Smooth muscle cell (in vitro differentiated cells): ENCODE measurements around the gene PANK4. TPM values are rescaled to one million over a fixed set of nuclear protein-coding genes. Genes with fewer than 3 reads are reported as not detected.

Experiments
- DNase-seq: peaks from one replicate; lab custom pipeline; 2025; ENCODE audit not compliant: unreplicated experiment; lab: John Stamatoyannopoulos, UW
- H2AFZ ChIP-seq: fragments of 200-600 bp; sonication (generic); 2 replicates; pipeline ENCODE4 v1.6.0; 2016; ENCODE audit warnings: antibody characterized with exemption, low read depth, mild to moderate bottlenecking
- H3F3A ChIP-seq: fragments of 200-600 bp; sonication (generic); 2 replicates; pipeline ENCODE4 v1.6.0; 2017; ENCODE audit warnings: antibody characterized with exemption, low read depth
- H3K27ac ChIP-seq: fragments of 200-600 bp; sonication (generic); 2 replicates; pipeline ENCODE4 v1.5.1; 2016; ENCODE audit warnings: low read depth, mild to moderate bottlenecking
- H3K27me3 ChIP-seq: fragments of 200-600 bp; sonication (generic); 2 replicates; pipeline ENCODE4 v1.6.1; 2016; ENCODE audit warnings: low read depth, mild to moderate bottlenecking
- H3K36me3 ChIP-seq: fragments of 200-600 bp; sonication (generic); 2 replicates; pipeline ENCODE4 v1.5.1; 2016; ENCODE audit warnings: low read depth
- H3K4me1 ChIP-seq: fragments of 200-600 bp; sonication (generic); 2 replicates; pipeline ENCODE4 v1.5.1; 2016; ENCODE audit warnings: low read depth
- H3K4me2 ChIP-seq: fragments of 200-600 bp; sonication (generic); 2 replicates; pipeline ENCODE4 v1.6.0; 2016; ENCODE audit warnings: mild to moderate bottlenecking
- H3K4me3 ChIP-seq: fragments of 200-600 bp; sonication (generic); 2 replicates; pipeline ENCODE4 v1.5.1; 2016; ENCODE audit warnings: mild to moderate bottlenecking
- H3K79me2 ChIP-seq: fragments of 200-600 bp; sonication (generic); 2 replicates; pipeline ENCODE4 v1.6.0; 2016; ENCODE audit warnings: low read depth, mild to moderate bottlenecking
- H3K9ac ChIP-seq: fragments of 200-600 bp; sonication (generic); 2 replicates; pipeline ENCODE4 v1.6.0; 2016; ENCODE audit warnings: low read depth
- H3K9me3 ChIP-seq: fragments of 200-600 bp; sonication (generic); replicated peaks from 2 replicates; pipeline ENCODE4 v1.5.1; 2016; ENCODE audit warnings: low read depth
- H4K20me1 ChIP-seq: fragments of 200-600 bp; sonication (generic); 2 replicates; pipeline ENCODE4 v1.6.0; 2016; ENCODE audit warnings: low read depth
- CTCF ChIP-seq: fragments of 200-600 bp; sonication (generic); IDR thresholded peaks from 2 replicates; pipeline ENCODE4 v1.5.1; 2017; ENCODE audit warnings: borderline replicate concordance, mild to moderate bottlenecking, antibody characterized with exemption; ENCODE audit not compliant: insufficient read depth, poor library complexity, severe bottlenecking
- WGBS: methylation state at CpG from one replicate; pipeline ENCODE4 v1.1.7; 2016; ENCODE audit warnings: low lambda C conversion rate; 5-methylcytosine and 5-hydroxymethylcytosine counted together
- polyA plus RNA-seq: library from polyadenylated mRNA; unstranded; fragments of >200 nt; fragmentation: Nextera tagmentation; extraction: Ambion mirVana; gene quantifications from 2 replicates; pipeline ENCODE4 v1.2.1, GENCODE V29; 2016
- total RNA-seq: library from RNA; depleted of rRNA; stranded (reverse); fragments of >200 nt; gene quantifications from 2 replicates; pipeline ENCODE4 v1.2.3, GENCODE V29; 2014

PANK4 gene
- total and polyA plus RNA-seq, 2 experiments from 2014 or later = 28.4 to 28.7 TPM

DNA sequence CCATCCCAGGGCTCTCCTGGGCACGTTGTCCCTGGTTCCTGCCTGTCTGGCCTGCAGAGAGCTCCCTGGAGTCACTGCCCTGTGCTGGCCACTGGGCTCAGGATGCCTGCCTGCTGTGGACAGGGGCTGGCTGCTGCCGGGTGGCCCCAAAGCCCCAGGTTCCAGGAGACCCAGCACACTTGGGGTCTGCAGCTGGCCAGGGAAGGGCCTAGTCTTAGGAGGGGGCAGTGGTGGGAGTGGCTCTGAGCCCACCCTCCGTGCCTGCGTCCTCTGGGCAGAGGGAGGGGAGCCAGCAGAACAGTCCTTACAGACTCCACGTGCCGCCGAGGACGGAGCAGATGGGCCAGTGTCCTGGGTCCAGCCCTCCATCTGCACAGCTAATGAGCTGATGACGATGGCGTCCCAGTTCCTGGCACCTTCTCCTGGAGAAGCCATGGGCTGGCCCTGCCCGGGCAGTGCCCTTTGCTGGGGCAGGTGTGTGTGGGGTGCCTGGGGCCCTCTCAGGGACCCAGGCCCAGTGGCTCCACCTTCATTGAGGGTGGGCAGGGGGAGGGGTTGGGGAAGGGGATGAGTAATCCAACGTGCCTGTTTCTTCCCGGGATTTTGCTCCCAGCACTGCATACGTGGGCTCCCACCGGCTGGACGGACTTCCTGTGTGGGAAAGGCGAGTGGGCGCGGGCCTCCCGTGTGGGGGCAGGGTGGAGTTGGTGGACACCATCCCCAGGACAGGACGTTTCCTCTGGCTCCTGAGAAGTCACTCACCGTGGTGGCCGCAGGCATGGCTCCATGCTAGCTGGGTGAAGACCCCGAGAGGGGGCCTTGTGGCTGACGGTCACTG, 57.1 kb downstream of the PANK4 start:
- no peak for TF ChIP-seq CTCF
- WGBS = 72% methylated on average over 25 of the region's 25 CpGs
- H3K9ac ChIP-seq = no peak overlapping the region

GRCh38 chr1:2468540-2468939, 57.9 kb downstream of the PANK4 start:
- Histone ChIP-seq H3K4me3 (no peak overlapping the region), H3K36me3 (no peaks in the 10 kb centered on the region), H3K9ac (no peak overlapping the region), H3K4me2 (no peak overlapping the region), H3F3A (no peaks in the 10 kb centered on the region), H2AFZ (no peak overlapping the region), H3K27ac (no peak overlapping the region), H3K79me2 (no peaks in the 10 kb centered on the region), H4K20me1 (no peaks in the 10 kb centered on the region), H3K27me3 (no peaks in the 10 kb centered on the region), H3K4me1 (no peaks in the 10 kb centered on the region), H3K9me3 (no peaks in the 10 kb centered on the region)
- no peak for TF ChIP-seq CTCF
- WGBS = 74% methylated on average over 10 of the region's 10 CpGs
- DNase-seq = no peak

More for the DNA sequence above, 57.1 kb downstream of the PANK4 start:
- Histone ChIP-seq H3F3A (no peaks in the 10 kb centered on the region), H2AFZ (no peak overlapping the region), H3K27me3 (no peaks in the 10 kb centered on the region), H3K36me3 (no peaks in the 10 kb centered on the region), H4K20me1 (no peaks in the 10 kb centered on the region), H3K79me2 (no peaks in the 10 kb centered on the region), H3K9me3 (no peaks in the 10 kb centered on the region), H3K4me1 (peaks cover 7% of the 10 kb centered on the region), H3K4me3 (no peak overlapping the region), H3K27ac (no peak overlapping the region), H3K4me2 (no peak overlapping the region)
- no peak for DNase-seq

- Histone ChIP-seq H3K27me3 (no peaks in the 10 kb centered on the region), H3F3A (no peaks in the 10 kb centered on the region), H3K4me2 (no peak overlapping the region)
These were observed 58.3 kb downstream of the PANK4 start for GRCh38 chr1:2468041-2468472.

More at GRCh38 chr1:2468041-2468472, 58.3 kb downstream of the PANK4 start:
- Histone ChIP-seq H3K4me1 (no peaks in the 10 kb centered on the region), H3K36me3 (no peaks in the 10 kb centered on the region), H3K9me3 (no peaks in the 10 kb centered on the region), H2AFZ (no peak overlapping the region), H3K4me3 (no peak overlapping the region), H3K79me2 (no peaks in the 10 kb centered on the region), H3K9ac (no peak overlapping the region), H3K27ac (no peak overlapping the region), H4K20me1 (no peaks in the 10 kb centered on the region)
- DNase-seq = peak; percentile 22
- no peak for TF ChIP-seq CTCF
- 44% methylated on average over 14 of the region's 14 CpGs for WGBS
